SK-N-SH treated with all-trans-retinoic acid at 6 μM for 48 hours (cell line): Measurements from ENCODE around the gene MUC12.
"Not testable (repeated sequence)": the region's sequence is repeated elsewhere in the genome, so short reads cannot be mapped to it uniquely, and the experiment has no call there.

ENCODE experiments used
- ATAC-seq: fragments of 200-7000 bp; cut with Tn5 transposase; 3 replicates; pipeline ENCODE4 v1.9.1; 2020; ENCODE audit warnings: mild to moderate bottlenecking, moderate library complexity
- ARNTL ChIP-seq: fragments of 450-650 bp; formaldehyde crosslinking; IDR thresholded peaks from 2 replicates; pipeline ENCODE4 v1.5.0; 2020; ENCODE audit warnings: low read depth, mild to moderate bottlenecking, moderate library complexity, borderline replicate concordance
- BACH2 ChIP-seq: fragments of 250-450 bp; sonication (Bioruptor Pico); IDR thresholded peaks from 2 replicates; pipeline ENCODE4 v1.9.0; 2021; ENCODE audit warnings: mild to moderate bottlenecking, borderline replicate concordance
- CREB5 ChIP-seq: fragments of 250-450 bp; sonication (Bioruptor Pico); IDR thresholded peaks from 2 replicates; pipeline ENCODE4 v1.5.1; 2020; ENCODE audit warnings: low read depth, mild to moderate bottlenecking, moderate library complexity
- CSDC2 ChIP-seq: fragments of 250-450 bp; sonication (Bioruptor Pico); IDR thresholded peaks from 2 replicates; pipeline ENCODE4 v1.5.0; 2020; ENCODE audit warnings: mild to moderate bottlenecking, moderate library complexity
- CSRNP3 ChIP-seq: fragments of 250-450 bp; sonication (Bioruptor Pico); IDR thresholded peaks from 2 replicates; pipeline ENCODE4 v1.5.1; 2021; ENCODE audit warnings: mild to moderate bottlenecking, moderate library complexity
- ESRRG ChIP-seq: fragments of 250-450 bp; sonication (Bioruptor Pico); IDR thresholded peaks from 2 replicates; pipeline ENCODE4 v1.6.1; 2021; ENCODE audit warnings: mild to moderate bottlenecking
- OSR1 ChIP-seq: fragments of 250-450 bp; sonication (Bioruptor Pico); IDR thresholded peaks from 2 replicates; pipeline ENCODE4 v1.8.0; 2022; ENCODE audit warnings: moderate library complexity, mild to moderate bottlenecking, inconsistent platforms
- POU6F1 ChIP-seq: fragments of 250-450 bp; sonication (Bioruptor Pico); IDR thresholded peaks from 2 replicates; pipeline ENCODE4 v1.8.0; 2021; ENCODE audit warnings: low read depth, mild to moderate bottlenecking, moderate library complexity, borderline replicate concordance
- PPARA ChIP-seq: fragments of 250-450 bp; sonication (Bioruptor Pico); IDR thresholded peaks from 2 replicates; pipeline ENCODE4 v1.5.0; 2020; ENCODE audit warnings: mild to moderate bottlenecking, borderline replicate concordance
- RARB ChIP-seq: fragments of 250-450 bp; sonication (Bioruptor Pico); IDR thresholded peaks from 2 replicates; pipeline ENCODE4 v1.8.0; 2021; ENCODE audit warnings: mild to moderate bottlenecking, moderate library complexity
- SNAI2 ChIP-seq: fragments of 250-450 bp; sonication (Bioruptor Pico); IDR thresholded peaks from 2 replicates; pipeline ENCODE4 v1.5.0; 2020; ENCODE audit warnings: mild to moderate bottlenecking, moderate library complexity
- TCF4 ChIP-seq: fragments of 250-450 bp; sonication (Bioruptor Pico); IDR thresholded peaks from 2 replicates; pipeline ENCODE4 v1.8.0; 2021; ENCODE audit warnings: mild to moderate bottlenecking, moderate library complexity, borderline replicate concordance
- TOX ChIP-seq: fragments of 250-450 bp; sonication (Bioruptor Pico); IDR thresholded peaks from 2 replicates; pipeline ENCODE4 v1.8.0; 2021; ENCODE audit warnings: mild to moderate bottlenecking, moderate library complexity, borderline replicate concordance
- TSHZ2 ChIP-seq: fragments of 250-450 bp; sonication (Bioruptor Pico); IDR thresholded peaks from 2 replicates; pipeline ENCODE4 v1.5.0; 2020; ENCODE audit warnings: mild to moderate bottlenecking, moderate library complexity
- ZC3H10 ChIP-seq: fragments of 250-450 bp; sonication (Bioruptor Pico); IDR thresholded peaks from 2 replicates; pipeline ENCODE4 v1.5.1; 2021; ENCODE audit warnings: mild to moderate bottlenecking, moderate library complexity
- ZFP3 ChIP-seq: fragments of 250-450 bp; sonication (Bioruptor Pico); IDR thresholded peaks from 2 replicates; pipeline ENCODE4 v1.5.0; 2020; ENCODE audit warnings: mild to moderate bottlenecking, moderate library complexity
- ZFP30 ChIP-seq: fragments of 450-650 bp; formaldehyde crosslinking; IDR thresholded peaks from 2 replicates; pipeline ENCODE4 v1.5.0; 2022; ENCODE audit warnings: mild to moderate bottlenecking, moderate library complexity
- ZNF565 ChIP-seq: fragments of 450-650 bp; formaldehyde crosslinking; conservative IDR thresholded peaks from 2 replicates; pipeline ENCODE4 v1.5.0; 2020; ENCODE audit warnings: low read depth, mild to moderate bottlenecking, moderate library complexity
- ZNF70 ChIP-seq: fragments of 450-650 bp; formaldehyde crosslinking; IDR thresholded peaks from 2 replicates; pipeline ENCODE4 v1.5.0; 2020; ENCODE audit warnings: mild to moderate bottlenecking, moderate library complexity
- ZNF8 ChIP-seq: fragments of 450-650 bp; formaldehyde crosslinking; IDR thresholded peaks from 2 replicates; pipeline ENCODE4 v1.5.0; 2020; ENCODE audit warnings: mild to moderate bottlenecking, moderate library complexity

The MUC12 gene

GRCh38 chr7:100969066-100969615, at the start of gene MUC12:
Gene MUC12 (plus strand): TSS chr7:100969565. CDS start chr7:100969623, 58 bp downstream.
- no peak for ATAC-seq
- TF ChIP-seq SNAI2 (CRISPR knock-in tag) (no peak), TSHZ2 (CRISPR knock-in tag) (no peak), ZFP30 (no peak), CREB5 (CRISPR knock-in tag) (no peak), BACH2 (no peak), POU6F1 (CRISPR knock-in tag) (no peak), ESRRG (CRISPR knock-in tag) (no peak), ZC3H10 (CRISPR knock-in tag) (no peak), CSRNP3 (CRISPR knock-in tag) (no peak), ZNF70 (CRISPR knock-in tag) (no peak), RARB (CRISPR knock-in tag) (no peak), ZNF565 (CRISPR knock-in tag) (no peak), TOX (CRISPR knock-in tag) (no peak), PPARA (CRISPR knock-in tag) (no peak), ZNF8 (CRISPR knock-in tag) (no peak), OSR1 (CRISPR knock-in tag) (no peak)

- ATAC-seq: not testable (repeated sequence)
Measured at GRCh38 chr7:100919779-100920437, 49.5 kb upstream of the MUC12 start.

- no peak for ATAC-seq
- TF ChIP-seq ZNF8 (CRISPR knock-in tag) (no peak), CSRNP3 (CRISPR knock-in tag) (no peak), ARNTL (CRISPR knock-in tag) (no peak), ZC3H10 (CRISPR knock-in tag) (no peak), CSDC2 (CRISPR knock-in tag) (no peak), ESRRG (CRISPR knock-in tag) (no peak), ZFP3 (CRISPR knock-in tag) (no peak), ZFP30 (no peak), SNAI2 (CRISPR knock-in tag) (no peak), TCF4 (CRISPR knock-in tag) (no peak), TSHZ2 (CRISPR knock-in tag) (no peak)
Measured at GRCh38 chr7:100921039-100921438, 48.3 kb upstream of the MUC12 start.

GRCh38 chr7:100923616-100924015, 45.7 kb upstream of the MUC12 start:
- not testable (repeated sequence) for ATAC-seq
